SK-N-SH treated with all-trans-retinoic acid at 6 μM for 48 hours (cell line): ENCODE measurements around the gene LTF.

Experiments
- ATAC-seq: fragments of 200-7000 bp; cut with Tn5 transposase; 3 replicates; pipeline ENCODE4 v1.9.1; 2020; ENCODE audit warnings: mild to moderate bottlenecking, moderate library complexity
- ARNTL ChIP-seq: fragments of 450-650 bp; formaldehyde crosslinking; IDR thresholded peaks from 2 replicates; pipeline ENCODE4 v1.5.0; 2020; ENCODE audit warnings: low read depth, mild to moderate bottlenecking, moderate library complexity, borderline replicate concordance
- BACH2 ChIP-seq: fragments of 250-450 bp; sonication (Bioruptor Pico); IDR thresholded peaks from 2 replicates; pipeline ENCODE4 v1.9.0; 2021; ENCODE audit warnings: mild to moderate bottlenecking, borderline replicate concordance
- CREB5 ChIP-seq: fragments of 250-450 bp; sonication (Bioruptor Pico); IDR thresholded peaks from 2 replicates; pipeline ENCODE4 v1.5.1; 2020; ENCODE audit warnings: low read depth, mild to moderate bottlenecking, moderate library complexity
- CSDC2 ChIP-seq: fragments of 250-450 bp; sonication (Bioruptor Pico); IDR thresholded peaks from 2 replicates; pipeline ENCODE4 v1.5.0; 2020; ENCODE audit warnings: mild to moderate bottlenecking, moderate library complexity
- CSRNP3 ChIP-seq: fragments of 250-450 bp; sonication (Bioruptor Pico); IDR thresholded peaks from 2 replicates; pipeline ENCODE4 v1.5.1; 2021; ENCODE audit warnings: mild to moderate bottlenecking, moderate library complexity
- ESRRG ChIP-seq: fragments of 250-450 bp; sonication (Bioruptor Pico); IDR thresholded peaks from 2 replicates; pipeline ENCODE4 v1.6.1; 2021; ENCODE audit warnings: mild to moderate bottlenecking
- GLIS3 ChIP-seq: fragments of 250-450 bp; sonication (Bioruptor Pico); IDR thresholded peaks from 2 replicates; pipeline ENCODE4 v1.5.0; 2020; ENCODE audit warnings: mild to moderate bottlenecking, moderate library complexity
- ISL1 ChIP-seq: fragments of 250-450 bp; sonication (Bioruptor Pico); IDR thresholded peaks from 2 replicates; pipeline ENCODE4 v2.1.2; 2022; ENCODE audit warnings: mild to moderate bottlenecking, moderate library complexity
- OSR1 ChIP-seq: fragments of 250-450 bp; sonication (Bioruptor Pico); IDR thresholded peaks from 2 replicates; pipeline ENCODE4 v1.8.0; 2022; ENCODE audit warnings: moderate library complexity, mild to moderate bottlenecking, inconsistent platforms
- PATZ1 ChIP-seq: fragments of 250-450 bp; sonication (Bioruptor Pico); IDR thresholded peaks from 2 replicates; pipeline ENCODE4 v1.8.0; 2020; ENCODE audit warnings: mild to moderate bottlenecking, moderate library complexity, borderline replicate concordance
- POU6F1 ChIP-seq: fragments of 250-450 bp; sonication (Bioruptor Pico); IDR thresholded peaks from 2 replicates; pipeline ENCODE4 v1.8.0; 2021; ENCODE audit warnings: low read depth, mild to moderate bottlenecking, moderate library complexity, borderline replicate concordance
- PPARA ChIP-seq: fragments of 250-450 bp; sonication (Bioruptor Pico); IDR thresholded peaks from 2 replicates; pipeline ENCODE4 v1.5.0; 2020; ENCODE audit warnings: mild to moderate bottlenecking, borderline replicate concordance
- RARB ChIP-seq: fragments of 250-450 bp; sonication (Bioruptor Pico); IDR thresholded peaks from 2 replicates; pipeline ENCODE4 v1.8.0; 2021; ENCODE audit warnings: mild to moderate bottlenecking, moderate library complexity
- SNAI2 ChIP-seq: fragments of 250-450 bp; sonication (Bioruptor Pico); IDR thresholded peaks from 2 replicates; pipeline ENCODE4 v1.5.0; 2020; ENCODE audit warnings: mild to moderate bottlenecking, moderate library complexity
- TCF4 ChIP-seq: fragments of 250-450 bp; sonication (Bioruptor Pico); IDR thresholded peaks from 2 replicates; pipeline ENCODE4 v1.8.0; 2021; ENCODE audit warnings: mild to moderate bottlenecking, moderate library complexity, borderline replicate concordance
- TOX ChIP-seq: fragments of 250-450 bp; sonication (Bioruptor Pico); IDR thresholded peaks from 2 replicates; pipeline ENCODE4 v1.8.0; 2021; ENCODE audit warnings: mild to moderate bottlenecking, moderate library complexity, borderline replicate concordance
- ZC3H10 ChIP-seq: fragments of 250-450 bp; sonication (Bioruptor Pico); IDR thresholded peaks from 2 replicates; pipeline ENCODE4 v1.5.1; 2021; ENCODE audit warnings: mild to moderate bottlenecking, moderate library complexity
- ZFP30 ChIP-seq: fragments of 450-650 bp; formaldehyde crosslinking; IDR thresholded peaks from 2 replicates; pipeline ENCODE4 v1.5.0; 2022; ENCODE audit warnings: mild to moderate bottlenecking, moderate library complexity
- ZNF565 ChIP-seq: fragments of 450-650 bp; formaldehyde crosslinking; conservative IDR thresholded peaks from 2 replicates; pipeline ENCODE4 v1.5.0; 2020; ENCODE audit warnings: low read depth, mild to moderate bottlenecking, moderate library complexity
- ZNF70 ChIP-seq: fragments of 450-650 bp; formaldehyde crosslinking; IDR thresholded peaks from 2 replicates; pipeline ENCODE4 v1.5.0; 2020; ENCODE audit warnings: mild to moderate bottlenecking, moderate library complexity
- ZNF8 ChIP-seq: fragments of 450-650 bp; formaldehyde crosslinking; IDR thresholded peaks from 2 replicates; pipeline ENCODE4 v1.5.0; 2020; ENCODE audit warnings: mild to moderate bottlenecking, moderate library complexity
- TF ChIP-seq, protein P1 (sequence below): fragments of 250-450 bp; sonication (Bioruptor Pico); IDR thresholded peaks from 2 replicates; pipeline ENCODE4 v1.5.0; 2020; ENCODE audit warnings: mild to moderate bottlenecking, moderate library complexity

The LTF gene

GRCh38 chr3:46422617-46423016, 42.1 kb downstream of the LTF start:
- ATAC-seq = no peak
- TF ChIP-seq TOX (no peak), ZFP30 (CRISPR knock-in tag) (no peak), ARNTL (no peak), RARB (no peak)

- no peak for ATAC-seq
- TF ChIP-seq ZFP30 (CRISPR knock-in tag) (no peak), ZNF70 (no peak), PPARA (no peak), ISL1 (CRISPR knock-in tag) (no peak), POU6F1 (CRISPR knock-in tag) (no peak), CSDC2 (no peak), RARB (no peak), TCF4 (no peak), CSRNP3 (CRISPR knock-in tag) (no peak), ZNF565 (no peak), SNAI2 (CRISPR knock-in tag) (no peak), PATZ1 (CRISPR knock-in tag) (no peak), ZNF8 (CRISPR knock-in tag) (no peak), CREB5 (CRISPR knock-in tag) (no peak), OSR1 (CRISPR knock-in tag) (no peak), ESRRG (CRISPR knock-in tag) (no peak), BACH2 (CRISPR knock-in tag) (no peak), ARNTL (no peak)
Observed at GRCh38 chr3:46420931-46421330, 43.8 kb downstream of the LTF start.

DNA sequence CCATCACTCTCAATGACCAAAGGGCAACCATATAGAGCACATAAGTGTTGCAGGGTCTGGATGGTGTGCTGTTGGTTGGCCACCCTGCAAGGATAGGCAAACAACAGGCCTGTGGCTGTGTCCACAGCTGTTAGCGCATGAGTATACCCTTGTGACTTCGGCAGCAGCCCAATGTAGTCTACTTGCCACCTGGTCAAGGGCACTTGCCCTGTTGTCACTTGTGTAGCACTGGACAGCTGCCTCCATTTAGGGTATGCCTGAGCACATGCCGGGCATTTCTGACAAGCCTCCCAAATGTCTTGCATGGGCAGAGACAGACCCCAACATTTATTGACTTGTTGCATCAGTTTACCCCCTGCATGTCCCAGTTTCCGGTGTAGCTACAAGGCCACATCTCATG, 44.9 kb downstream of the LTF start:
- TF ChIP-seq POU6F1 (CRISPR knock-in tag) = no peak
- no peak for TF ChIP-seq ISL1 (CRISPR knock-in tag)
- TF ChIP-seq BACH2 (CRISPR knock-in tag) = no peak
- no peak for TF ChIP-seq TOX
- no peak for TF ChIP-seq GLIS3 (CRISPR knock-in tag)
- no peak for TF ChIP-seq CREB5 (CRISPR knock-in tag)
- no peak for TF ChIP-seq TCF4
- TF ChIP-seq OSR1 (CRISPR knock-in tag) = no peak
- no peak for TF ChIP-seq SNAI2 (CRISPR knock-in tag)
- TF ChIP-seq ZC3H10 (CRISPR knock-in tag) = no peak
- TF ChIP-seq CSRNP3 (CRISPR knock-in tag) = no peak
- TF ChIP-seq, protein P1, sequence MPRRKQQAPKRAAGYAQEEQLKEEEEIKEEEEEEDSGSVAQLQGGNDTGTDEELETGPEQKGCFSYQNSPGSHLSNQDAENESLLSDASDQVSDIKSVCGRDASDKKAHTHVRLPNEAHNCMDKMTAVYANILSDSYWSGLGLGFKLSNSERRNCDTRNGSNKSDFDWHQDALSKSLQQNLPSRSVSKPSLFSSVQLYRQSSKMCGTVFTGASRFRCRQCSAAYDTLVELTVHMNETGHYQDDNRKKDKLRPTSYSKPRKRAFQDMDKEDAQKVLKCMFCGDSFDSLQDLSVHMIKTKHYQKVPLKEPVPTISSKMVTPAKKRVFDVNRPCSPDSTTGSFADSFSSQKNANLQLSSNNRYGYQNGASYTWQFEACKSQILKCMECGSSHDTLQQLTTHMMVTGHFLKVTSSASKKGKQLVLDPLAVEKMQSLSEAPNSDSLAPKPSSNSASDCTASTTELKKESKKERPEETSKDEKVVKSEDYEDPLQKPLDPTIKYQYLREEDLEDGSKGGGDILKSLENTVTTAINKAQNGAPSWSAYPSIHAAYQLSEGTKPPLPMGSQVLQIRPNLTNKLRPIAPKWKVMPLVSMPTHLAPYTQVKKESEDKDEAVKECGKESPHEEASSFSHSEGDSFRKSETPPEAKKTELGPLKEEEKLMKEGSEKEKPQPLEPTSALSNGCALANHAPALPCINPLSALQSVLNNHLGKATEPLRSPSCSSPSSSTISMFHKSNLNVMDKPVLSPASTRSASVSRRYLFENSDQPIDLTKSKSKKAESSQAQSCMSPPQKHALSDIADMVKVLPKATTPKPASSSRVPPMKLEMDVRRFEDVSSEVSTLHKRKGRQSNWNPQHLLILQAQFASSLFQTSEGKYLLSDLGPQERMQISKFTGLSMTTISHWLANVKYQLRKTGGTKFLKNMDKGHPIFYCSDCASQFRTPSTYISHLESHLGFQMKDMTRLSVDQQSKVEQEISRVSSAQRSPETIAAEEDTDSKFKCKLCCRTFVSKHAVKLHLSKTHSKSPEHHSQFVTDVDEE (CRISPR knock-in tag) = no peak
- TF ChIP-seq PATZ1 (CRISPR knock-in tag) = no peak
- TF ChIP-seq ARNTL = no peak
- no peak for ATAC-seq
